Activated gamma-delta T cell (primary cell): Measurements from ENCODE around the gene OAS3.
"Not testable (repeated sequence)": the region's sequence is repeated elsewhere in the genome, so short reads cannot be mapped to it uniquely, and the experiment has no call there.

Experiments used
- DNase-seq: peaks from one replicate; lab custom pipeline; 2025; lab: John Stamatoyannopoulos, UW

OAS3 gene

GRCh38 chr12:112924986-112925385 lies 13.3 kb upstream of the OAS3 start:
- DNase-seq = no peak

DNA sequence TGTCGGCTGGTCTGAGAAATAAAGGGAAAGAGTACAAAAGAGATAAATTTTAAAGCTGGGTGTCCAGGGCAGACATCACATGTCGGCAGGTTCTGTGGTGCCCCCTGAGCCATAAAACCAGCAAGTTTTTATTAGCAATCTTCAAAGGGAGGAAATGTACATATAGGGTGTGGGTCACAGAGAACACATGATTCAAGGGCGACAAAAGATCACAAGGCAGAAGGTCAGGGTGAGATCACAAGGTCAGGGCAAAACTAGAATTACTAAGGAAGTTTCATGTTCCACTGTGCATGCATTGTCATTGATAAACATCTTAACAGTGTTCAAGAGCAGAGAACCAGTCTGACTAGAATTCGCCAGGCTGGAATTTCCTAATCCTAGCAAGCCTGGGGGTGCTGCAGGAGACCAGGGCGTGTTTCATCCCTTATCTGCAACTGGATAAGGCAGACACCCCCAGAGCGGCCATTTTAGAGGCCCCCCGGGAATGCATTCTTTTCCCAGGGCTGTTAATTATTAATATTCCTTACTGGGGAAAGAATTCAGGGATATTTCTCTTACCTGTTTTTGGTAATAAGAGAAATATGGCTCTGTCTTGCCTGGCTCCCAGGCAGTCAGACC lies 11.7 kb upstream of the OAS3 start:
- DNase-seq = not testable (repeated sequence)

DNA sequence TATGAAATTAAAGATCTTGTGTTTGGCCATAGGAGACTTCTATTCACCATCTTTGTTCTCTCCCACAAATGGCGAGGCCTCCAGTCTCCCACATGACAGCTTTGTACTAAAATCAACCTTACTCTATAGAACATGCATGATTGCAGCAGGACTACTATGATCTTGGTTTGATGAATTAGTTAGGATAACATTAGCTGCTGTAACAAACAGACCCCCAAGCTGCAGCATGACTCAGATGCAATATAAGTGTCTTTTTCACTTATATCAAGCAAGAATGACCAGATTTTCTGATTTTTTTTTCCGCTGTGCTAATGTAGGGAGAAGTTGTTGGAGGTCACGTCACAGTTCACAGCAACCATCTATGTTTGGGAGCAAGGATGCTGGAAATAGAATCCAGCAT lies 10.8 kb upstream of the OAS3 start:
- DNase-seq = no peak

DNA sequence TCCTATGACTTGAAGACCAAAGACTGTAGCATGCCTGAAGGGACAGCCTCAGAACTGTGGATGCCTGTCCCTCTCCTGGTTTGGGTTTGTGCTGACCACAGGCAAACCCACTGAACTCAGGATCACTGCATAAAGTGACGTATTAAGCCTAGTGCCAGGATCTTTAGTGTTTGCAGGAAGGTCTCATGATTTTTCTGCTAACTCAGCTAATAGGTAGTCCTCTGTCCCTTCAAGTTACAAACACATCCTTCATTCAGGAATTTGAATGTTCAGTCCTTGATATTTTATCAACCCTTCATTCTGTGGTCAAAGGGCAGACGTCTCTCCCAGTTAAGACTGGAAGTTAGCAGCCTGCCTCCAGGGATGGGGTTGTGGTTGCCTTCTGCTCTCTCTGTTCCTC lies 10.3 kb upstream of the OAS3 start:
- no peak for DNase-seq

DNA sequence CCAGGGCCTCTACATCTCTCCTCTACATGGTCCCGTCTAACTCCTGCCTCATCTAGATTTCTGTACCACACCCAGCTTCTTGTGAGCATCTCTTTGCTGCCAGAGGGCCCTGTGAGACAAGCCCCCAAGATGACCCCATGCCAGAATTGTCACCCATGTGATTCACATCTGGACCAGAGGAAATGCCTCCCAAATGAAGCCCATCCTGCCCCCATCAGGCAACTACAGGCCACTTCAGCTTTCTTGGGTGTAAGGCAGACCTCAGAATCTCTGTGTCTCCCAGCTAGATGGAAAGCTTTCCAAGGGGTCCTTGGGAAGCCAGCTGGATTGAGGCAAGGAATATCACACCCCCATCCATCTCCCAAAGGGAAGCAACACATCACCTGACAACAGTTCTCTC lies 9.3 kb upstream of the OAS3 start:
- no peak for DNase-seq

- DNase-seq = no peak
Measured at GRCh38 chr12:112929715-112930114, 8.6 kb upstream of the OAS3 start.

- DNase-seq = no peak
Measured at GRCh38 chr12:112930350-112930749, 7.9 kb upstream of the OAS3 start.

DNA sequence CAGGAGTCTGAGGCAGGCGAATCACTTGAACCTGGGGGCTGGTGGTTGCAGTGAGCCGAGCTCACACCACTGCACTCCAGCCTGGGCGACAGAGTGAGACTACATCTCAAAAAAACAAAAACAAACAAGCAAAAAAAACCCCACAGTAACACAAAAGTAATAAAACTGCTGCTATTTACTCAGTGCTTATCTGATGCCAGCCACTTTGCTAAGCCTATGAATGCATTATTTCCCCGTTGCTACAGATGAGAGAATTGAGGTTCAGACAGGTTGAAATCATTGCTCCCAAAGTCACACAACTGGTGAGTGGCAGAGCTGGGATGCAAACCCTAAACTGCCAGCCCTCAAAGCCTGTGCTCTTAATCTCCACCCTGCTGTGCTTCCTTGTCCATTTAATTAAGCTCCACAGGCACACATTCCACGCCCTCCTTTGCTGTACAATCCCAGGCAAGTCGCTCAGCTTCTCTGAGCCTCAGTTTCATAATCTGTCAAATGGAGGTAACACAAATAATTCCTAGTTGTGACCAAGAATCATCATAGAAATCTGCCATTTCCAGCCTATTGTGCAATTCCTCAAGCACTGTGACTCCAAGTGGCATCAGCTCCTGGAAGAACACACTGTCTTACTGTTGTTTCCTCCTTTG lies 5.7 kb upstream of the OAS3 start:
- no peak for DNase-seq

- DNase-seq = no peak
Measured at GRCh38 chr12:112933129-112933505, 5.2 kb upstream of the OAS3 start.

GRCh38 chr12:112936264-112936663 lies 2.0 kb upstream of the OAS3 start:
- DNase-seq = no peak

DNA sequence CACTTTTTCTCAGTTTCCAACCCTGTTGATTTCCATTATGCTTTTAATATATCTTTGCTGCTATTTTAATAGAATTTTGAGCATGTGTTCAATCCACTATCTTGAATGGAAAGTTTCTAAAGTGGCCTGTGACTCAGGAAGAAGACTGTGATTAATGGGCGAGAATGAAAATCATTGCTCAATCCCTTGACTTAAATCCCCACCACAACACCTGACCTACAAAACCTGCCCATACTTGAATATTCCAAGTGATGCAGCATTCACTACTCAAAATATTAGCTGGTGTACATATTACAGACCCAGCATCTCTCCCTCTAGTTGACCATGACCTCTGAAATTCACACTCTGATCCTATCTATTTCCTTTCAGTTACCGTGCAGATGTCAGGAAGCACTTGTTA lies 1.3 kb upstream of the OAS3 start:
- DNase-seq = no peak

GRCh38 chr12:112938751-112939150 lies 477 bp downstream of the OAS3 start:
- no peak for DNase-seq

GRCh38 chr12:112939761-112940381 lies 1.6 kb downstream of the OAS3 start:
- DNase-seq = no peak

DNA sequence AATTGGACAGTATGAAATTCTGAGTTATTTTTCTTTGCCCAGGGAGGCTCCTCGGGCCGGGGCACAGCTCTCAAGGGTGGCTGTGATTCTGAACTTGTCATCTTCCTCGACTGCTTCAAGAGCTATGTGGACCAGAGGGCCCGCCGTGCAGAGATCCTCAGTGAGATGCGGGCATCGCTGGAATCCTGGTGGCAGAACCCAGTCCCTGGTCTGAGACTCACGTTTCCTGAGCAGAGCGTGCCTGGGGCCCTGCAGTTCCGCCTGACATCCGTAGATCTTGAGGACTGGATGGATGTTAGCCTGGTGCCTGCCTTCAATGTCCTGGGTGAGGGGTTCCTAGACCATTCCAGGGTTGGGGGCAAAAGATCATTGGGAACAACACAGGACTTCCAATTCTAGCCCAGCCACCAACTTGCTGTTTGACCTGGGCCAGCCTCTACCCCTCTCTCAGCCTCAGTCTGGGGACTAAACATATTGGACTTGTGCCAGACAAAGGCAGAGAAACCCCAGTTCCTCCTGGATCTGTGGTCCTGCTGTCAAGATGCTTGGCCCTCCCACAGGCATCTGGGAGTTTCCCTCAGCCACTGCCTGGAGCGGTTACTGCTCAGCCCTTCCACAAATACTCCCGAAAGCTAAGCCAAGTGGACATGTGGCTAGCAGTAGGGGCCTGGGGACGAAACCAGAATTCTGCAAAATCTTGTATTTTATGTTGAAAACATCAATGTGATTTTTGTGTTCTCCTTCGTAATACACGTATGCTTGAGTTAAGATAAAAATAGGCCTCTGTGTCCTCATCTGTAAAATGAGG lies 3.5 kb downstream of the OAS3 start:
- no peak for DNase-seq

- DNase-seq = no peak
Measured at GRCh38 chr12:112942572-112942971, 4.3 kb downstream of the OAS3 start.

- DNase-seq = no peak
Measured at GRCh38 chr12:112944024-112944690, 5.9 kb downstream of the OAS3 start.

DNA sequence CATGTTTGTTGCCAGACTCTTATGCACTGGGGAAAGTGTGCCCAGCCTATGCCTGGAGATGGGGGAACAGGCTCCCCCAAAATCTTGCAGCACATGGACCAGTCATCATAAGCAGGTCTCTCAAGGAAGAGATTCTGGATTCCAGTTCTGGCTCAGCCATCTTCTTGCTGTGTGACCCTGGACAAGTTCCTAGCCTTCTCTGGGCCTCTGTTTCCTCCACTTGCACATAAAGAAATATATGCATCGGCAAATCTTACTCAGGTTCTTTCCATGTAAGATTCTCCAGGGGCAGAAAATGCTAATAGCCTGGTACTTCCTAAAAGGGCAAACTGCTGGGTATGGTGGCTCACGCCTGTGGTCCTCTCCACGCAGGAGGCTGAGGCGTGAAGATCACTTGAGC lies 7.2 kb downstream of the OAS3 start:
- no peak for DNase-seq

DNA sequence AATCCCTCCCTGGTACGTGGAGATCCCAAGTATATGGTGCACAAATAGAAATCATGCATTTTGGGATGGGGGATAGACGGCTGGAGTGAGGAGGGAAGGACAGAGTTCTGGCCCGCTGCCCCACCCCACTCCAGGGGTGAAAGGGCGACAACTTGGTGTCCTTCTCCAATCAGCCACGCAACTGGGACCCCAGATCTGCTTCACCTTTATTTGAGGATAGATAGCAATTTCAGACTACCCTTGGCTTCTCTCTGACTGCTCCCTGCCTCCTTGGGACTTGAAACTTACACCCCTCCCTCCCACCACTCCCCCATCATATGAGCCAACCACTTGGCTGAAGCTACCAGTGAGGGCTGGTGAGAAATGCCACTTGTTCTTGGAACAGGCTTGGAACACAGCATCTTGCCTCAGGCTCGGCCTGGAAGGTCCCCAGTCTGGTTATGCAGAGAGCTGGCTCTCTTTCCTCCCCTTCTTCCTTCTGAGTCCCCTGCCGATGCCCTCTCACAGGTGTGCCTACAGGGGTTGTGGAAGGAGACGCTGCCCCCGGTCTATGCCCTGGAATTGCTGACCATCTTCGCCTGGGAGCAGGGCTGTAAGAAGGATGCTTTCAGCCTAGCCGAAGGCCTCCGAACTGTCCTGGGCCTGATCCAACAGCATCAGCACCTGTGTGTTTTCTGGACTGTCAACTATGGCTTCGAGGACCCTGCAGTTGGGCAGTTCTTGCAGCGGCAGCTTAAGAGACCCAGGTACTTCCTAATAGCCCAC lies 8.1 kb downstream of the OAS3 start:
- no peak for DNase-seq

GRCh38 chr12:112947314-112947713 lies 9.0 kb downstream of the OAS3 start:
- no peak for DNase-seq

GRCh38 chr12:112947761-112948160 lies 9.5 kb downstream of the OAS3 start:
- no peak for DNase-seq

GRCh38 chr12:112948806-112949205 lies 10.5 kb downstream of the OAS3 start:
- no peak for DNase-seq

GRCh38 chr12:112950701-112951100 lies 12.4 kb downstream of the OAS3 start:
- DNase-seq = no peak
